Left ventricle myocardium inferior (tissue), 1 donor: ENCODE data around the gene GNG12. TPM values are rescaled to one million over a fixed set of nuclear protein-coding genes. Genes with fewer than 3 reads are reported as not detected.

ENCODE experiments used
- DNase-seq: peaks from one replicate; pipeline ENCODE4 v3.0.0-alpha.2; 2020
- H3K27ac ChIP-seq: fragments of 200-600 bp; replicated peaks from 2 replicates; pipeline ENCODE4 v1.8.0; 2021
- H3K27me3 ChIP-seq: fragments of 200-600 bp; 2 replicates; pipeline ENCODE4 v1.8.0; 2021; ENCODE audit warnings: low read depth
- H3K36me3 ChIP-seq: fragments of 200-600 bp; 2 replicates; pipeline ENCODE4 v1.8.0; 2021
- H3K4me1 ChIP-seq: fragments of 200-600 bp; 2 replicates; pipeline ENCODE4 v1.8.0; 2021
- H3K4me3 ChIP-seq: fragments of 200-600 bp; 2 replicates; pipeline ENCODE4 v1.8.0; 2021; ENCODE audit warnings: mild to moderate bottlenecking, moderate library complexity
- H3K9me3 ChIP-seq: fragments of 200-600 bp; replicated peaks from 2 replicates; pipeline ENCODE4 v1.8.0; 2021
- intact Hi-C: fragments of 100-400 bp; cut with micrococcal nuclease; formaldehyde crosslinking; loops from one replicate; pipeline ENCODE4 v1.11.0; 2022
- total RNA-seq: library from RNA; stranded (reverse); fragmentation: NEBNext Ultra II Directional; extraction: Animal tissue kit (Norgen Biotek cat#: 25700); gene quantifications from one replicate; pipeline ENCODE4 v1.2.1, GENCODE V29; 2021
- TF ChIP-seq, protein P1 (sequence below): fragments of 200-600 bp; IDR thresholded peaks from 2 replicates; pipeline ENCODE4 v1.8.0; 2021; ENCODE audit warnings: antibody characterized with exemption, mild to moderate bottlenecking, borderline replicate concordance
- donor health status: DM: no; HTN: yes; CAD: no; lungs with severe emphysema.

Gene GNG12
- total RNA-seq, 1 donor from 2014 or later: 35.1 TPM

DNA sequence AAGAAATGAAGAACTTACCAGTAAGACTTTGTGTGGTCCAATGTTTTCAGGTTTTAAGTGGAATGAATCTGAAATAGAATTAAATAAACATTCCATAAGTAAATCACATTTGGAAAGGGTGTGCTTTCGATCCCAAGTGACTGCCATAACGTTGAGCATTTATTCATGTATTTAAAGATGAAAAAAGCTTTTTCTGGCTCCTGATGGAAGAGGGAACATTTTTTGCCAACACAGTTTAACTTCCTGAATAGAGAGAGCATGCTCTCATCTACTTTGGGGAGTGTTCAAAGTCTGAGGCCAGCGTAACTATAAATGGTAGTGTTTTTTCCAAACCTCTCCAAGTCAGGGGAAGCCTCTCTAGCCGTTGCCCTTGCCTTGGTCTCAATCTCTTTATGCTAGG, 55.8 kb downstream of the GNG12 start:
- intact Hi-C loops: no loop called here
- H3K4me3 ChIP-seq: no peak overlapping the region
- H3K27me3 ChIP-seq: no peaks in the 10 kb centered on the region
- DNase-seq: no peak
- TF ChIP-seq, protein P1, sequence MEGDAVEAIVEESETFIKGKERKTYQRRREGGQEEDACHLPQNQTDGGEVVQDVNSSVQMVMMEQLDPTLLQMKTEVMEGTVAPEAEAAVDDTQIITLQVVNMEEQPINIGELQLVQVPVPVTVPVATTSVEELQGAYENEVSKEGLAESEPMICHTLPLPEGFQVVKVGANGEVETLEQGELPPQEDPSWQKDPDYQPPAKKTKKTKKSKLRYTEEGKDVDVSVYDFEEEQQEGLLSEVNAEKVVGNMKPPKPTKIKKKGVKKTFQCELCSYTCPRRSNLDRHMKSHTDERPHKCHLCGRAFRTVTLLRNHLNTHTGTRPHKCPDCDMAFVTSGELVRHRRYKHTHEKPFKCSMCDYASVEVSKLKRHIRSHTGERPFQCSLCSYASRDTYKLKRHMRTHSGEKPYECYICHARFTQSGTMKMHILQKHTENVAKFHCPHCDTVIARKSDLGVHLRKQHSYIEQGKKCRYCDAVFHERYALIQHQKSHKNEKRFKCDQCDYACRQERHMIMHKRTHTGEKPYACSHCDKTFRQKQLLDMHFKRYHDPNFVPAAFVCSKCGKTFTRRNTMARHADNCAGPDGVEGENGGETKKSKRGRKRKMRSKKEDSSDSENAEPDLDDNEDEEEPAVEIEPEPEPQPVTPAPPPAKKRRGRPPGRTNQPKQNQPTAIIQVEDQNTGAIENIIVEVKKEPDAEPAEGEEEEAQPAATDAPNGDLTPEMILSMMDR: no peak
- H3K27ac ChIP-seq: peak overlapping the region; percentile 4
- peaks cover 9% of the 10 kb centered on the region for H3K36me3 ChIP-seq
- H3K9me3 ChIP-seq: no peaks in the 10 kb centered on the region
- peaks cover 22% of the 10 kb centered on the region for H3K4me1 ChIP-seq

DNA sequence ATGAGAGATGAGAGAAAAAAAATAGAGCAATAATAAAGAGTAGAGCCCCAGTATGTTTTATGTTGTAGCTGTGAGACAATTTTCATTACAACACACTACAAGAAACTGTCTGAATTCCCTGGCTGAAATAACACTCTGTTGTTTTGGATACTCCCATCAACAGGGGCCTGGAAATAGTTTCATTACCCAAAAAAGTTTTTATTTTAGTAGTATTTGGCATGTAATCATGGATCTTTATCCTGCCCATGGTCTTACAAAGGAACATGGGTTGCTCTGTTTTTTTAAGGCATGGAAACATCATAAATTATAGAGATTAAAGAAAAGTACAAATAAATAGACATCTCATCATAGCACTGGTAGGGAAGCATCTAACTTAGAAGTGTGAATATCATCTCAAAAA, 56.3 kb downstream of the GNG12 start:
- no peaks in the 10 kb centered on the region for H3K27me3 ChIP-seq

DNA sequence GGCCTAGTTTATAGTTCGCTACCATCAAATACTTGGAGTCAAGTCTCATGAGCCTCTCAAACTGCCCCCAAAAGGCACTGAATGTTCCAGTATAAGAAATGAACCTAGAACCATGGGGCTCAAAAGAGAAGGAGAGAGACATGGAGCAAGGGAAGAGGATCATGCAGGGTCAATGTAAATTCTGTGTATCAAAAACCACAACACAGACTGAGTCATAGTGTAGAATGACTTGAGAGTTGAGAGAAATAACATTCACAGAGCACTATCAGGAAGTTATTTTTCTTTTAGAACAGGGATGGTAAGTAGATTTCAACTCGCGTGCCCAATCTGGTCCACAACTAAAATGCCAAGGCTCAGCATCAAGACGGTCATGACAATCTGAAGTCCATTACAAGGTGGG, 59.8 kb downstream of the GNG12 start:
- H3K4me1 ChIP-seq: peaks cover 20% of the 10 kb centered on the region
- intact Hi-C loops: no loop called here
- TF ChIP-seq, protein P1: no peak
- no peak overlapping the region for H3K4me3 ChIP-seq
- H3K27me3 ChIP-seq: no peaks in the 10 kb centered on the region
- H3K27ac ChIP-seq: no peak overlapping the region
- H3K9me3 ChIP-seq: no peaks in the 10 kb centered on the region
- no peak for DNase-seq
- peaks cover 9% of the 10 kb centered on the region for H3K36me3 ChIP-seq

More for the DNA sequence above, 56.3 kb downstream of the GNG12 start:
- peak overlapping the region; percentile 4 for H3K27ac ChIP-seq
- H3K4me3 ChIP-seq: no peak overlapping the region
- no peak for DNase-seq
- H3K36me3 ChIP-seq: peaks cover 9% of the 10 kb centered on the region
- TF ChIP-seq, protein P1: no peak
- H3K9me3 ChIP-seq: no peaks in the 10 kb centered on the region
- peaks cover 24% of the 10 kb centered on the region for H3K4me1 ChIP-seq
- intact Hi-C loops: no loop called here

DNA sequence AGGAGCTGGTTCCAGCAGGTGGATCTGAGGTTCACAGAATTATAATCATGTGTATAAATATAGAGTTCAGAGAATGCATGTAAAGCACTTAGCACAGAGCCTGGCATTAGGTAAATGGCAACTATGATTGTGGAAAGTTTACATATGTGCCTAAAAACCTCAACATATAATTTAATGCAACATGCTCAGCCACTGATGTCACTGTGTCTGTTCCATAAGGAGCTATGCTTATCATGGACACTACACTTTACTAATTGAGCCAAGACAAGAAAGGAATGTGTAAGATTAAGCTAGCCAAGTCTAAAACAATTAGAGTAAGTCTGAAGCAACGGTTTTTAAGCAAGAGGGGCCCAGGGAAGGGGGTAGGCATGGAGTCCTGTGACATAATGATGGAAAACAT, 61.5 kb downstream of the GNG12 start:
- no peaks in the 10 kb centered on the region for H3K27me3 ChIP-seq
- no peak overlapping the region for H3K27ac ChIP-seq
- H3K9me3 ChIP-seq: no peaks in the 10 kb centered on the region
- DNase-seq: no peak
- peaks cover 26% of the 10 kb centered on the region for H3K4me1 ChIP-seq
- TF ChIP-seq, protein P1: no peak
- peaks cover 9% of the 10 kb centered on the region for H3K36me3 ChIP-seq
- no peak overlapping the region for H3K4me3 ChIP-seq
- intact Hi-C loops: no loop called here

DNA sequence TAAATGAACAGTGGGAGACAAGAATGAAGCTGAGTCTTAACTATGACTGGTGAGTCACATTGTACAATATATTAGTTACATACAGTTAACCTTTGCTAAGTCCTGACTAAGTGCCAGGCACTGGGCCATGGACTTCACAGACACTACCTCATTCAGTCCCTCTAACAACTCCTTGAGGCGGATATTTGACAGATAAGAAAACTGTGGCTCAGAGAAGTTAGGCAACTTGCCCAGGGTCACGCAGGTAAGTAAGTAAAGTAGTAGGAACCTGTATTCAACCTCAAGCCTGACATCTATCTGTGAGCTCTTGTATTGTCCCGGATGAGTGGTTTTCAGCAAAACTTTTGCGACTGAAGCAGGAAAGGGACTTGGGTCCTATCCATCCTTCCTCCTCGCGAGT, 62.1 kb downstream of the GNG12 start:
- TF ChIP-seq, protein P1: no peak
- Histone ChIP-seq H3K27me3 (no peaks in the 10 kb centered on the region), H3K36me3 (peaks cover 9% of the 10 kb centered on the region), H3K27ac (no peak overlapping the region), H3K4me1 (peaks cover 32% of the 10 kb centered on the region), H3K9me3 (no peaks in the 10 kb centered on the region), H3K4me3 (no peak overlapping the region)
- intact Hi-C loops: no loop called here
- no peak for DNase-seq
